SIG-M5 treated with dmso at 0.1 percent for 504 hours (cell line): ENCODE measurements around the gene TNFRSF14.

Experiments
- DNase-seq: peaks from one replicate; lab custom pipeline; 2025; ENCODE audit not compliant: unreplicated experiment; lab: John Stamatoyannopoulos, UW

TNFRSF14 gene

DNA sequence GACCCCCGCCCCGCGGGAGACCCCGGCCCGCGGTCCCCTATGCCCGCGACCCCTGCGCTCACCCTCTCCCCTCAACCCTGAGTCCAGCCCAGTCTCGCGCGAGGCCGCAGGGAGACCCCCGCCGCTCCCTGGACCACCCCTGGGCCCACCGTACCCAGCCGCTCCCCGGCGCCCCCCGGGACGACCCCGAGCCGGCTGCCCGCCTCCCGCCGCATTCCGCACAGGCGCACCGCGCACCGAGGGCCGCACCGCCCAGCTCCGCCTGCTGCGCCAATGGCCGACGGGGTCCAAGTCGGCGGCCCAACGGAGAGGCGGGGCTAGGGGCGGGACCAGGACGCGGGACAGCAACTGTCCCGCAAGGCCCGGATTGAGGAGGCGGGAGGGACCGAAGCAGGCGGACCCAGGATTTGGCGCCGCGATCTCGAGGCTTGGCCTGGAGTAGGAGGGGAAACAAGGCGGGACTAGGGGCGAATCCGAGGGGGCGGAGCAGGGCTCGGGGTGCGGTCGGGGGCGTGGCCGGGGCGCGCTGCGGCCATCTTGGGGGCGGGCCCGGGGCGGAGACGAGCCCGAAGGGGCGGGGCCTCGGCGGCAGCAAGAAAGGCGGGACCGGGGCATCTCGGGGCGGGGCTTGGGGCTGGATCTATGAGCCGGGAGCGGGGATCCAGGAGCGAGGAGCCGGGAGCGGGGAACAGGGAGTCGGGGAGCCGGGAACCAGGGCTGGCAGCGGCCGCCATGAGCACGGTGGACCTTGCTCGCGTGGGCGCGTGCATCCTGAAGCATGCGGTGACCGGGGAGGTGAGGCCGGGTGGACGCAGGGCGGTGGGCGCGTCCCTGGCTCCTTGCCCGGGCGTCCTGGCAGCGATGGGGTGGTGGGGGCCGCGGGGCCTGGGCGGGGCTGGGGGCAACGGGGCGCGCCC, 30.2 kb downstream of the TNFRSF14 start, which contains the start of gene PRXL2B:
Gene PRXL2B (plus strand): TSS at position 624 of the 917 bp plus-strand sequence. CDS start 109 bp downstream, at position 733.
- DNase-seq = peak; percentile 91

DNA sequence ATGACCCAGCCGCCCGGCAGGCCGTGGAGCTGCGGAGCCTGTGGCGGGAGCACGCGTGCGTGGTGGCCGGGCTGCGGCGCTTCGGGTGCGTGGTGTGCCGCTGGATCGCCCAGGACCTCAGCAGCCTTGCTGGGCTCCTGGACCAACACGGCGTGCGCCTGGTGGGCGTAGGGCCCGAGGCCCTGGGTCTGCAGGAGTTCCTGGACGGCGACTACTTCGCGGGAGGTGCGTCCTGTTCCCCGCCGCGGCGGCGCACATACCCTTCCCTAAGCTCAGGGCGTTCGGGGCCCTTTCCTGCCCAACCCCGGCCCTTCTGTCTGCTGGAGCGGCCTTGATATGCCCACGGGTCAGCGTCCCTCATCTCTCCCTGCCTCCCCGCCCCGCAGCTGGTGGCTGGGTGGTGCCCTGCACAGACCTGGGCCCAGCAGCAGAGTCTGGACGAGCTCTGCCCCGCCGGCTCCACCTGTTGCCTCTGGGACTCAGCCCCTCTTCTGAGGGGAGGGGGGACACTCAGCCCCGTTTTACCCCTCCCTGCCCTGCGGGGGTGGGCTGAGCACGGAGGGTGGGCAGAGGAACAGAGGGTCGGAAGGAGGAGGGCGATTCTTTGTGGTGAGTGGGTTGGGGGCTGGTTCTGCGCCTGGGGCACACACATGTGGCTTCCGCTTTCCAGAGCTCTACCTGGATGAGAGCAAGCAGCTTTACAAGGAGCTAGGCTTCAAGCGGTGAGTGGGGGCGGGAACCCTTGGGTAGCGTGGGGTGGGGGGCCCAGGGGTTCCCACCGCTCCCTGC, 31.1 kb downstream of the TNFRSF14 start:
- DNase-seq = no peak

GRCh38 chr1:2587860-2588571, 31.8 kb downstream of the TNFRSF14 start:
- DNase-seq = no peak

- DNase-seq = no peak
Observed at GRCh38 chr1:2588661-2589430, 32.7 kb downstream of the TNFRSF14 start.

DNA sequence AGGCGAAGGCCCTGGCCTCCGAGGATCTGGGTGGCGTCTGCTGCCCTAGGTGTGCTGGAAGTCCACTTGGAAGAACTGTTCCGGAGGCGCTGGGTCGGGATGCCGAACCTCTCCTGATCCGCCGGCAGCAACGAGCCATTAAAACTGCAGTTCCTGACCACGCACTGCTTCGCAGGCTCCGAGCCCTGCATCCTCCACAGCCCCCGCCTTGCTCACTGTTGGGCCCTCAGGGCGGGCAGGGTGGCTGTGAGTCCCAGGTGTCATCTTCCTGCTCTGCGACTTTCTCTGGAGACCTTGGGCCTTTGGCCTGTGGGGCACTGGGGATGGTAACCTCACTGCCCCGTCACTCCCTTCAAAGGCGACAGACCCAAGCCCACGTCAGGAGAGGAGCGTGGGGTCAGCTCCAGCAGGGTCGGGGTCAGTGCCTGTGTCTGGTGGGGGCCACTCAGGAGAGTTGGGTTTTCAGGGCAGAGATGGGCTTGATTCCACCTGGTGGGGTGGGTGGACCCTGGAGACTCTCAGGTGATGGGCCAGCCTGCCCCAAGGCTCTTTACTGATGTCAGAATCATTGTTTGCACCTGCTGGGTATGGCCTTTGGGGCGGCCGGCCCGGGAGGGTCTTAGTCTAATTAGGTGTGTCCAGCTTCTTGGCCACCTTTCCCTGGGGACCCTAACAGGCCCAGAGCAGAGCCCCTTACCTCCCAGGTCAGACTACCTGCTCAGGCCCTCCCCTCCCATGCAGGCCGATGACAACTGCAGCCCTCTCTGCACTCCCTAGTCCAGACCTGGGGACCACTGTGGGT, 33.5 kb downstream of the TNFRSF14 start:
- no peak for DNase-seq

DNA sequence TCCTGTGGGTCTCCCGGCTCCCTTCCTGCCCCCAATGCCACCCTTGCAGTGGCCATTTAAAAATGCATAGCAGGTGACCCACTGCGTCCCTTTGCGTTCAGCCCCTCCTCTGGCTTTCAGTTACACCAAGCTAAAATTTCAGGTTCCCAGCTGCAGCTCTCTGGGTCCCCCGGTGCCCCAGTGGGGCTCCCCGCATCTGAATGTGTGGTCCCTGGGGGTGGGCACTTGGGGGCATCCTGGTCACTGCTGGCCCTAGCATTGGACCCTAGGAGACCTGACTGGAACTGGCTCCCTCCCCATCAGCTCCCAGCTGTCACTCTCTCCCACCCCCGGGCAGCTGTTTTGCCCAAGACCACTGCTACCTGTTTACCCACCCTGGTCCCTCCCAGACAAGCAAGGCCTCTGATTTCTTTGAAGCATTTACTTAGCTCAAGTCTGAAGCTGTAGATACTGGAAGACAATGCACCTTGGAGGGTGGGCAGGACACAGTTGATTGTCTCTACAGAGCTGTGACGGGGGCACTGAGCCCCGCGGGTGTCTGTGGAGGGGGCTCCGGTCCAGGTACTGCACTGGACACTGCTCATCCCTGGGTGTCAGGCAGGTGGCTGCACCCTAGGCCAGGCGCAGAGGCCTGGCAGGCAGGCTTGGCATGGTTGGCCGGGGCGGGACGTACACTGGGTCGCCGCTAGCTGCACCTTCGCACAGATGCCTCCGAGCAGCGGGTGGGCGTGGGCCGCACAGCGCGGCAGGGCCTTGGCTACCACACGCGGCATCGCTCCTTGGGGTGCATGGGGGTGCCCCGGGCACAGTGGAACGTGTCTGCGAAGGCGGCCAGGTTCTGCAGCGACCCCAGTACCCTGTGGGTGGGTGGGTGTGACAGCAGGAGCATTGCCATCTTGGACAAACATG, 34.3 kb downstream of the TNFRSF14 start:
- DNase-seq = no peak

DNA sequence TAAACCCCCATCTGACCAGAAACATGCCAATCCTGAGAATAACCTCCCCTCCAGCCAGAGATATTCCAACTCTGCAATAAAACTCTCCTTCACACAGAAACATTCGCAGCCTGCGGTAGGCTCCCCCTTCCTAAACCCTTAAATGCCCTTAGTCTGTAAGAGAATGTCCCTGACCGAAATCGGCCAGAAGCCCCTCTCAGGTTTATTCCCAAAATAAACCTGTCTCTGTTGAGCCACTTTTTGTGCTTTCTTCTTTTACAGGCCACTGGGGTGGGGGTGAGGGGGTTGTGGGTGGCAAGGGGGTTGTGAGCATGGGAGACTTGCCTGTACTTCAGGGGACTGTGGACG, 35.0 kb downstream of the TNFRSF14 start:
- no peak for DNase-seq

GRCh38 chr1:2591581-2592261, 35.5 kb downstream of the TNFRSF14 start:
- DNase-seq = no peak

GRCh38 chr1:2592672-2593071, 36.5 kb downstream of the TNFRSF14 start:
- DNase-seq = no peak

GRCh38 chr1:2593251-2593878, 37.2 kb downstream of the TNFRSF14 start:
- no peak for DNase-seq

- no peak for DNase-seq
Observed at GRCh38 chr1:2594001-2594640, 38.0 kb downstream of the TNFRSF14 start.

DNA sequence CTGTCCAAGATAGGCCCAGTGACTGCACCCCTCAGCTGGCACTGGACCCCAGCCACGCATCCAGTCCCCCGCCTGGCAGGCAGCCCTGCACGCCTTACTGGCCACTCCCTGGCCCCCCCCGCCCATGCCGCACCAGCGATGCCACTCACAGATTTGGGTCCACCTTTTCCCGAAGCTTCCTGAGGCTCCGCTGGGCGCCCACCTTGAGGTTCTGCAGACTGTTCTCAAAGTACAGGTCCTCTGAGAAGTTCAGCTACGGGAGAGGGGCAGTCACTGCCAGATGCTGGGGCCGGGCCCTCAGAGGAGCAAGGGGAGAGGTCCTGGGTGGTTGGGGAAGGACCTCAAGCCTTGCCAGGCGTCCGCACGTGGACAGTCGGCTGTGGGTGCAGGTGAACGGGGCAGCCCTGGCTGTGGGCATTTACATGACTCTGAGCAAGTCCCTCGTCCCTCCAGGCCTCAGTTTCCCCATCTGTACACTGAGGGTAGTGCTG, 38.5 kb downstream of the TNFRSF14 start:
- no peak for DNase-seq

DNA sequence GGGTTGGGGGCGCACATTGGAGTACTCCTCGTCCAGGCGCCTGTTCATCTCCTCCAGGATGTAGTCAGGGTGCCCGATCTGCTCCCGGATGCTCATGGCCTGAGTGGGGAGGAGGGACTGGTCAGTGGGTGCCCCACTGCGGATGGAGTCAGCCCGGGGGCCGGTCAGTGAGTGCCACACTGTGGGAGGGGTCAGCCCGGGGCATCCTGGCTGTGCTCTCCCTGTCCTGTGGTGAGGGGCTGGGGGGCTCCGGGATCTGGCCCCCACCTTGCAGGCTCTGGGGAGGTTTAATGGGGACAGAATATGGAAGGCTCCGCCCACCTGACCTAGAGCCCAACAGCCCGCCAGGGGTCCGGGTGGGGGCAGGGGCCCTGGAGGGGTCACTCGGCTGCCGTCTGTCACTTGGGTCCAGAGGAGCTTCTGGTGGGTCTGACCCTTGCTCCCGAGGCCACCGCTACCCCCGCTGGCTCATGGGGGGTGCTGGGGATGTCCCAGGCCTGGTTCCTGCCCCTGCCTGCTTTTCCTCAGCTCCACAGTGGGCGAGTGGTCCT, 39.2 kb downstream of the TNFRSF14 start:
- no peak for DNase-seq

GRCh38 chr1:2595812-2596529, 39.8 kb downstream of the TNFRSF14 start:
- DNase-seq = no peak

- DNase-seq = no peak
Observed at GRCh38 chr1:2596530-2597333, 40.6 kb downstream of the TNFRSF14 start.
